Measurements from ENCODE around the gene GMEB2.

The GMEB2 gene

GRCh38 chr20:63648895-63649589, 22.1 kb upstream of the GMEB2 start:
- no peak for TF ChIP-seq CTCF (IDR thresholded peaks at IDR 0.05; ENCODE audit: insufficient read depth, low read depth, low read length, missing control alignments)
- no peak for DNase-seq (ENCODE audit: low read depth)
- H3K4me3 ChIP-seq (ENCODE audit: low read length): no peak overlapping the region

GRCh38 chr20:63648190-63648589, 21.3 kb upstream of the GMEB2 start:
- TF ChIP-seq CTCF (IDR thresholded peaks at IDR 0.05; ENCODE audit: insufficient read depth, low read depth, low read length, missing control alignments): no peak

GRCh38 chr20:63645218-63645617, 18.3 kb upstream of the GMEB2 start:
- H3K4me3 ChIP-seq (ENCODE audit: low read length): no peak overlapping the region
- no peak for TF ChIP-seq CTCF (IDR thresholded peaks at IDR 0.05; ENCODE audit: insufficient read depth, low read depth, low read length, missing control alignments)
- no peak for DNase-seq (ENCODE audit: low read depth)

More at GRCh38 chr20:63648190-63648589, 21.3 kb upstream of the GMEB2 start:
- no peak overlapping the region for H3K4me3 ChIP-seq (ENCODE audit: low read length)
- DNase-seq (ENCODE audit: low read depth): no peak

GRCh38 chr20:63643946-63644345, 17.0 kb upstream of the GMEB2 start:
- TF ChIP-seq CTCF (IDR thresholded peaks at IDR 0.05; ENCODE audit: insufficient read depth, low read depth, low read length, missing control alignments): no peak
- H3K4me3 ChIP-seq (ENCODE audit: low read length): no peak overlapping the region
- DNase-seq (ENCODE audit: low read depth): no peak

GRCh38 chr20:63643499-63643898, 16.6 kb upstream of the GMEB2 start:
- DNase-seq (ENCODE audit: low read depth): no peak
- H3K4me3 ChIP-seq (ENCODE audit: low read length): no peak overlapping the region
- TF ChIP-seq CTCF (IDR thresholded peaks at IDR 0.05; ENCODE audit: insufficient read depth, low read depth, low read length, missing control alignments): no peak

- peak overlapping the region; percentile 34 for H3K4me3 ChIP-seq (ENCODE audit: low read length)
- peak; percentile 15 for DNase-seq (ENCODE audit: low read depth)
- TF ChIP-seq CTCF (IDR thresholded peaks at IDR 0.05; ENCODE audit: insufficient read depth, low read depth, low read length, missing control alignments): no peak
Measured at GRCh38 chr20:63642527-63643247, 15.8 kb upstream of the GMEB2 start.
